Spleen (tissue), 11 donors: ENCODE results near the gene SMIM28. TPM values are rescaled to one million over a fixed set of nuclear protein-coding genes. Genes with fewer than 3 reads are reported as not detected.

Source experiments
- DNase-seq: peaks from one replicate; pipeline ENCODE4 v3.0.0-alpha.2; 2020
- H3K27ac ChIP-seq, 8 donors: fragments of 200-600 bp; sonication (generic) in 7 of 8; 1 replicate in 4 of 8; 2 replicates in 4 of 8; pipeline versions ENCODE4 v1.5.0 to v1.8.0; 2016 to 2021; ENCODE audit warnings: inconsistent platforms in 4 of 8, mild to moderate bottlenecking in 4 of 8, moderate library complexity in 1 of 8
- H3K27me3 ChIP-seq, 7 donors: fragments of 200-600 bp; sonication (generic) in 6 of 7; replicated peaks in 1 of 7; 1 replicate in 4 of 7; 2 replicates in 3 of 7; pipeline versions ENCODE4 v1.5.0 to v1.8.0; 2016 to 2021; ENCODE audit warnings: inconsistent platforms in 3 of 7, mild to moderate bottlenecking in 1 of 7
- H3K36me3 ChIP-seq, 6 donors: fragments of 200-600 bp; sonication (generic) in 5 of 6; 1 replicate in 4 of 6; 2 replicates in 2 of 6; pipeline versions ENCODE4 v1.5.0 to v1.8.0; 2016 to 2021; ENCODE audit warnings: inconsistent platforms in 2 of 6
- H3K4me1 ChIP-seq, 6 donors: fragments of 200-600 bp; sonication (generic) in 5 of 6; 1 replicate in 3 of 6; 2 replicates in 3 of 6; pipeline versions ENCODE4 v1.5.0 to v1.8.0; 2016 to 2021; ENCODE audit warnings: inconsistent platforms in 3 of 6
- H3K4me3 ChIP-seq, 8 donors: fragments of 200-600 bp; sonication (generic) in 7 of 8; 1 replicate in 4 of 8; 2 replicates in 4 of 8; pipeline versions ENCODE4 v1.5.0 to v1.8.0; 2016 to 2021; ENCODE audit warnings: inconsistent platforms in 4 of 8, mild to moderate bottlenecking in 4 of 8, moderate library complexity in 2 of 8
- H3K9me3 ChIP-seq, 8 donors: fragments of 200-600 bp; sonication (generic) in 7 of 8; 1 replicate in 4 of 8; 2 replicates in 4 of 8; pipeline versions ENCODE4 v1.5.0 to v1.8.0; 2016 to 2021; ENCODE audit warnings: inconsistent platforms in 4 of 8
- POLR2A ChIP-seq, 3 donors: fragments of 450-650 bp; IDR thresholded peaks; one replicate each; pipeline ENCODE4 v1.5.1; 2017; ENCODE audit warnings: antibody characterized with exemption in 3 of 3, mild to moderate bottlenecking in 1 of 3
- POLR2AphosphoS5 ChIP-seq, 3 donors: sonication (generic); formaldehyde crosslinking; IDR thresholded peaks; one replicate each; pipeline ENCODE4 v1.5.1; 2017; ENCODE audit warnings: antibody characterized with exemption in 3 of 3
- WGBS, 5 donors: extraction: QIAGEN DNeasy Blood & Tissue Kit in 3 of 5; methylation state at CpG; one replicate each; pipeline versions ENCODE4 v1.1.5 to v1.1.7; 2013 to 2018; 5-methylcytosine and 5-hydroxymethylcytosine counted together
- intact Hi-C: fragments of 100-400 bp; cut with DNase I; formaldehyde crosslinking; loops from one replicate; pipeline ENCODE4 v1.15.0; 2023; ENCODE audit warnings: low total_unique reads
- polyA plus RNA-seq, 3 donors: library from polyadenylated mRNA; stranded (reverse); fragments of 200-250 nt; gene quantifications; one replicate each; pipeline ENCODE4 v1.2.1, GENCODE V29; 2013
- total RNA-seq, 7 donors: library from RNA; depleted of rRNA in 3 of 7; stranded (reverse); fragments of >200 nt in 3 of 7; fragmentation: NEBNext Ultra II Directional in 4 of 7; extraction: Animal tissue kit (Norgen Biotek cat#: 25700) in 4 of 7; gene quantifications; one replicate each; pipeline versions ENCODE4 v1.1.0 to v1.2.1, GENCODE V29; 2016 to 2021
- TF ChIP-seq, protein P1 (sequence below), 11 experiments: fragments of 200-600 bp in 7 of 11; fragments of 450-650 bp in 4 of 11; sonication (generic) in 4 of 11; IDR thresholded peaks in 8 of 11; conservative IDR thresholded peaks in 3 of 11; 1 replicate in 7 of 11; 2 replicates in 4 of 11; pipeline versions ENCODE4 v1.4.0 to v1.8.0; 2016 to 2021; ENCODE audit warnings: antibody characterized with exemption in 11 of 11, inconsistent platforms in 4 of 11, mild to moderate bottlenecking in 1 of 11
- donor health status: healthy with polysubstance abuse.
- donor health status: DM: no; HTN: no; CAD: no; lungs with moderate emphysema.
- donor health status: DM: no; HTN: no; CAD: no.
- donor health status: Bipolar disorder and iron deficiency.
- donor health status: healthy.
- donor health status: DM: no; HTN: no; CAD: no.
- donor health status: DM: yes; HTN: yes; CAD: no.

The SMIM28 gene
- total and polyA plus RNA-seq, 10 donors, result not detected

DNA sequence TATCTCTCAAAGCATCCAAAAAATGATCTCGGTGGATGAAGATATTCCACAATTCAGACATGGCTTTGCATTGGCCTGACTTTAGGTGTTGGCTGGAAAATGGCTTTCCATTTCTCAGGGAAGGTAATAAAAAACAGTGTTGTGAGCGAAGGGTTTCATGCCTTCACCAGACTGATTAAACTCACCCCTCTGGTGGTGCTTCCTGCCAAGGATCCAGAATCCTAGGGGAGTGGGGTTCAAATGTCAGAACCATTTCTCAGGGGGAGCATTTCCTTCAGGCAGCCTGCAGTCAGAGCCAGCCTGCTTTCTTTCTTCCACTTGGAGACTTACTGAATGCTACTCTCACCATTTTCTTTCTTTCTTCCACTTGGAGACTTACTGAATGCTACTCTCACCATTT lies 45.7 kb upstream of the SMIM28 start:
- Histone ChIP-seq H3K9me3 (no peaks in the 10 kb centered on the region), H3K27ac (no peak overlapping the region), H3K4me1 (no peaks in the 10 kb centered on the region), H3K4me3 (no peak overlapping the region), H3K27me3 (no peaks in the 10 kb centered on the region), H3K36me3 (peaks cover 0 to 8% (median 0%) of the 10 kb centered on the region in 6 donors)
- no peak for DNase-seq
- intact Hi-C loops, result no loop called here
- 56 to 85% (median 72%) methylated on average over 2 of the region's 2 CpGs for WGBS, 5 donors
- no peak for TF ChIP-seq POLR2A (IDR thresholded peaks at IDR 0.05)
- no peak for TF ChIP-seq POLR2AphosphoS5 (IDR thresholded peaks at IDR 0.05)
- TF ChIP-seq, protein P1, sequence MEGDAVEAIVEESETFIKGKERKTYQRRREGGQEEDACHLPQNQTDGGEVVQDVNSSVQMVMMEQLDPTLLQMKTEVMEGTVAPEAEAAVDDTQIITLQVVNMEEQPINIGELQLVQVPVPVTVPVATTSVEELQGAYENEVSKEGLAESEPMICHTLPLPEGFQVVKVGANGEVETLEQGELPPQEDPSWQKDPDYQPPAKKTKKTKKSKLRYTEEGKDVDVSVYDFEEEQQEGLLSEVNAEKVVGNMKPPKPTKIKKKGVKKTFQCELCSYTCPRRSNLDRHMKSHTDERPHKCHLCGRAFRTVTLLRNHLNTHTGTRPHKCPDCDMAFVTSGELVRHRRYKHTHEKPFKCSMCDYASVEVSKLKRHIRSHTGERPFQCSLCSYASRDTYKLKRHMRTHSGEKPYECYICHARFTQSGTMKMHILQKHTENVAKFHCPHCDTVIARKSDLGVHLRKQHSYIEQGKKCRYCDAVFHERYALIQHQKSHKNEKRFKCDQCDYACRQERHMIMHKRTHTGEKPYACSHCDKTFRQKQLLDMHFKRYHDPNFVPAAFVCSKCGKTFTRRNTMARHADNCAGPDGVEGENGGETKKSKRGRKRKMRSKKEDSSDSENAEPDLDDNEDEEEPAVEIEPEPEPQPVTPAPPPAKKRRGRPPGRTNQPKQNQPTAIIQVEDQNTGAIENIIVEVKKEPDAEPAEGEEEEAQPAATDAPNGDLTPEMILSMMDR (IDR thresholded peaks at IDR 0.05 in 8 of 11, conservative IDR thresholded peaks at IDR 0.05 in 3 of 11), result no peak

DNA sequence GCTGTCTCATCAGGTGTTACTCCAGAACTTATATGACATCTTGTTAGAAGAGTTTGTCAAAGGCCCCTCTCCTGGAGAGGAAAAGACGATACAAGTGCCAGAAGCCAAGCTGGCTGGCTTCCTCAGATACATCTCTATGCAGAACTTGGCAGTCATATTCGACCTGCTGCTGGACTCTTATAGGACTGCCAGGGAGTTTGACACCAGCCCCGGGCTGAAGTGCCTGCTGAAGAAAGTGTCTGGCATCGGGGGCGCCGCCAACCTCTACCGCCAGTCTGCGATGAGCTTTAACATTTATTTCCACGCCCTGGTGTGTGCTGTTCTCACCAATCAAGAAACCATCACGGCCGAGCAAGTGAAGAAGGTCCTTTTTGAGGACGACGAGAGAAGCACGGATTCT lies 43.7 kb upstream of the SMIM28 start:
- Histone ChIP-seq H3K9me3 (no peaks in the 10 kb centered on the region), H3K36me3 (peaks cover 0 to 11% (median 0%) of the 10 kb centered on the region in 6 donors), H3K4me3 (no peak overlapping the region), H3K4me1 (no peaks in the 10 kb centered on the region), H3K27ac (no peak overlapping the region), H3K27me3 (no peaks in the 10 kb centered on the region)
- intact Hi-C loops, result no loop called here
- TF ChIP-seq POLR2A (IDR thresholded peaks at IDR 0.05), result no peak
- TF ChIP-seq, protein P1 (IDR thresholded peaks at IDR 0.05 in 8 of 11, conservative IDR thresholded peaks at IDR 0.05 in 3 of 11), result no peak
- TF ChIP-seq POLR2AphosphoS5 (IDR thresholded peaks at IDR 0.05), result no peak
- WGBS, 5 donors, result 92 to 97% (median 96%) methylated on average over 14 of the region's 14 CpGs
- DNase-seq, result no peak

DNA sequence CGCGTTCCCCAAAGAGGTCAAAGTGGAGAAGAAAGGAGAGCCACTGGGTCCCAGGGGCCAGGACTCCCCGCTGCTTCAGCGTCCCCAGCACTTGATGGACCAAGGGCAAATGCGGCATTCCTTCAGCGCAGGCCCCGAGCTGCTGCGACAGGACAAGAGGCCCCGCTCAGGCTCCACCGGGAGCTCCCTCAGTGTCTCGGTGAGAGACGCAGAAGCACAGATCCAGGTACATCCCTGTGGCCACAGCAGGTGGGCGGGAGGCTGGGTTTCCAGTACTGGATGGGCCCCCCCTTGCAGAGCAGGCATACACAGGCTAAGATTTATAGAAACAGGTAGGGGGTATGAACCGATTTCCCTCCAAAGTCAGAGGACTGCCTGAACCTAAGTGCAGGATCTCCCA lies 42.7 kb upstream of the SMIM28 start:
- TF ChIP-seq, protein P1 (IDR thresholded peaks at IDR 0.05 in 8 of 11, conservative IDR thresholded peaks at IDR 0.05 in 3 of 11), result no peak
- no peak for TF ChIP-seq POLR2AphosphoS5 (IDR thresholded peaks at IDR 0.05)
- TF ChIP-seq POLR2A (IDR thresholded peaks at IDR 0.05), result no peak
- Histone ChIP-seq H3K9me3 (no peaks in the 10 kb centered on the region), H3K27me3 (no peaks in the 10 kb centered on the region), H3K36me3 (peaks cover 0 to 11% (median 0%) of the 10 kb centered on the region in 6 donors), H3K4me3 (no peak overlapping the region), H3K4me1 (no peaks in the 10 kb centered on the region), H3K27ac (no peak overlapping the region)
- no peak for DNase-seq
- 90 to 95% (median 91%) methylated on average over 14 of the region's 14 CpGs for WGBS, 5 donors
- intact Hi-C loops, result no loop called here

DNA sequence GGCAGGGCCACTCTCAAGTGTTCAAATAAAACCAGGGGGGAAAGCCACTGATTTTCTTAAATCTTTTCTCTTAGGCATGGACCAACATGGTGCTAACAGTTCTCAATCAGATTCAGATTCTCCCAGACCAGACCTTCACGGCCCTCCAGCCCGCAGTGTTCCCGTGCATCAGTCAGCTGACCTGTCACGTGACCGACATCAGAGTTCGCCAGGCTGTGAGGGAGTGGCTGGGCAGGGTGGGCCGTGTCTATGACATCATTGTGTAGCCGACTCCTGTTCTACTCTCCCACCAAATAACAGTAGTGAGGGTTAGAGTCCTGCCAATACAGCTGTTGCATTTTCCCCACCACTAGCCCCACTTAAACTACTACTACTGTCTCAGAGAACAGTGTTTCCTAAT lies 41.5 kb upstream of the SMIM28 start:
- no peak for DNase-seq
- Histone ChIP-seq H3K36me3 (peaks cover 0 to 11% (median 0%) of the 10 kb centered on the region in 6 donors), H3K27ac (no peak overlapping the region), H3K9me3 (no peaks in the 10 kb centered on the region), H3K4me1 (no peaks in the 10 kb centered on the region), H3K27me3 (peaks cover 0 to 6% (median 0%) of the 10 kb centered on the region in 7 donors), H3K4me3 (no peak overlapping the region)
- TF ChIP-seq POLR2AphosphoS5 (IDR thresholded peaks at IDR 0.05) (no peak), POLR2A (IDR thresholded peaks at IDR 0.05) (no peak)
- TF ChIP-seq, protein P1 (IDR thresholded peaks at IDR 0.05 in 8 of 11, conservative IDR thresholded peaks at IDR 0.05 in 3 of 11), result no peak
- 87 to 95% (median 89%) methylated on average over 8 of the region's 8 CpGs for whole genome bisulfite sequencing, 5 donors
- intact Hi-C loops, result no loop called here
